DND-41 (cell line): ENCODE results near the gene PAFAH2.

Experiments used
- CTCF ChIP-seq: IDR thresholded peaks from 2 replicates; pipeline ENCODE4 v1.5.1; 2012; ENCODE audit warnings: borderline replicate concordance, low read length, moderate library complexity, mild to moderate bottlenecking; ENCODE audit not compliant: poor library complexity, severe bottlenecking; ENCODE audit errors: extremely low read depth
- EZH2 ChIP-seq: IDR thresholded peaks from 3 replicates; pipeline ENCODE4 v1.6.1; 2012; ENCODE audit warnings: borderline replicate concordance, low read depth, mild to moderate bottlenecking, moderate library complexity, low read length, inconsistent platforms; ENCODE audit not compliant: severe bottlenecking

GRCh38 chr1:25933479-25934365 lies 64.1 kb downstream of the PAFAH2 start:
- TF ChIP-seq CTCF = no peak
- no peak for TF ChIP-seq EZH2
